ACHN (cell line): ENCODE data around the gene PRF1.
A peak's percentile ranks its signal among the peaks of the same experiment; 100 is the strongest.

Source experiments
- DNase-seq: peaks from one replicate; pipeline ENCODE4 v3.0.0-alpha.2; 2015
- in situ Hi-C: cut with HindIII; loops from 2 replicates; pipeline ENCODE4 v1.10.0; 2017; ENCODE audit warnings: low sequenced_read_pairs, low pct_ligation_motif_present, low pct_unique_long_range_greater_than_20kb

The PRF1 gene

DNA sequence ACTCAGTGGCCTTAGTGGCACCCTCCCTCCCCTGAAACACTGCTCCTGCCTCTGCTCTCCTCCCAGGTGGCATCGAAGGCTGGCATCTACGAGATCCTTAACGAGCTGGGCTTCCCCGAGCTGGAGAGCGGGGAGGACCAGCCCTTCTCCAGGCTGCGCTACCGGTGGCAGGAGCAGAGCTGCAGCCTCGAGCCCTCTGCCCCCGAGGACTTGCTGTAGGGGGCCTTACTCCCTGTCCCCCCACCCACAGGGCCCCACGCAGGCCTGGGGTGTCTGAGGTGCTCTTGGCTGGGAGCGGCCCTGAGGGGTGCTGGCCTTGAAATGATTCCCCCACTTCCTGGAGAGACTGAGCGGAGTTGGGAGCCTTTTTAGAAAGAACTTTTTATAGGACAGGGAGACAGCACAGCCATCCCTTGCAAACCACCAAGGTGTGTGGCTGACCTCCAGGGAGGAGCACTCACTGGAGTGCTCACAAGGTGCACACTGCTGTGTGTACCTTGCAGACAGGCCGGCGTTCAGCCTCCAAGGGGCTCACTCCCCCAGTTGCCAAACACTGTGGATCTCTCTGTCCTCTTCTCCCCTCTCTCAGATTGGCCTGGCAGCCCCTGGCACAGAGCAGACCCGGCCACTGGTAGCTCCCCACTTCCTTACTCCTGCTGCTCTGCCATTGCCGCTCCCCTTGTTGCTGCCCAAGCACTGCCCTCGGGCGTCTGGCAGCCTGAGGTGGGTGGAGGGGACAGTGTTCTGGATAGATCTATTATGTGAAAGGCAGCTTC, 35.8 kb downstream of the PRF1 start:
- in situ Hi-C loops, result no loop called here
- DNase-seq, result no peak

DNA sequence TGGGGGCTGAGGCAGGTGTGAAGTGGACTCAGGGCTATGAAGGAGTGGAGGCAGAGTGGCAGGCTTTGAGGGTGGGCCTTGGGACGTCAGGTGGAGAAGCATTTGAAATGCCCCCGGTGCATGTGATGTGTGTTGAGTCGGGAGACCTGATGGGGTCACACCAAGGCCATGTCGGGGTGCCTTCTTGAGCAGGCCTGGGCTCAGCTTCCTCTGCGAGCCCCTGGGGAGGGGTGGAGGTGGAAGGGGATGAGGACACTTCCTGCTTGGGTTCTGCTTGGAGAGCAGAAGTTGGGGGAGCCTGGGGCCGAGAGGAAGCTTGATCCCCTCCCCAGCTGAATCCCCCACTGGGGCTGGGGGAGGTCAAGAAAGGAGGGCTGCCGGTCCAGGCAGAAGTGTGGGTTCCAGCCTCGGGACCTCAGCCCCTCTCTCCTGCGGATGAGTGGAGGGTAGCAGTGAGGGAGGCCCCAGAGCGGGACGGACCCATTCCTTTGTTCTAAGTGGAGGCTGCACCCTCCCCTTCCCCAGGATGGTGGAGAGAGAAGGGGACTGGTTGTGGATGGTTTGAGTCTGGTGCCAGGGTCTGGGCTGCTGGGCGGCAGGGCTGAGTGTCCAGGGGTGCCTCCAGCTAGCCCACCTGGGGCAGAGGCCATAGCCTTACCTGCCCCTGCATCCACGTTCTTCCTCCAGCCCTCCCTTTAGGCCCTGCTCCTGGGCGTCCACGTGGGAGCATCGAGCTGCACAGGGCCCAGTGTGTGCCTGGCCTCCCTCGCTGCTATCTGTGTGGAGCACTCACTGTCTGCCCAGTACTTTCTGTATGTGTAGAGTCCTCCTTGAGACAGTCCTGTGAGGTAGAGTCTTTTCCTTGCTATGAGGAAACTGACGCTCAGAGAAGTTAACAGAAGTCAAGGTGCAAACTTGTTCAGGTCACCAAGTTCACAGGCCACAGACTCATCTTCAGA, 36.7 kb downstream of the PRF1 start:
- no peak for DNase-seq
- in situ Hi-C loops, result no loop called here

DNA sequence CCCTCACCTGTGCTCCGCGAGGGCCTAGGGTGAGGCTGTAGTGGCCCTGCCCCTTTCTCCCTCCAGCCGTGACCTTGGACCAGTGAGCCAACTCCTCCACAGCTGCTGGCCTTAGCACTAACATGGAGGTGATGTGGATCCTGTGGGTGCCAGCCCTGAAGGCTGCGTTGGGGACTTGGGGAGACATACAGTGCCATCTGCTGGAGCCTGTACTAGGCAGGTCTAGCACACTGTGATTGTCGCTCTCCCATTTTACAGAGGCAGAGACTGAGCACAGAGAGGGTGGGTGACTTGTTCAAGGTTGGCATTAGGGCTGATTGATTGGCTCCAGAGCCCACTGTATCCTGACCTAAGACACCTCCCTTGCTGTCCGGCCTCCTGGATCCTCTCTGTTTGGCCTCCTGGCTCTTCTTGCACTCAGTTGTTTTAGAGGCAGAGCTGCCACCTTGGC, 37.6 kb downstream of the PRF1 start:
- in situ Hi-C loops, result no loop called here
- DNase-seq, result no peak

DNA sequence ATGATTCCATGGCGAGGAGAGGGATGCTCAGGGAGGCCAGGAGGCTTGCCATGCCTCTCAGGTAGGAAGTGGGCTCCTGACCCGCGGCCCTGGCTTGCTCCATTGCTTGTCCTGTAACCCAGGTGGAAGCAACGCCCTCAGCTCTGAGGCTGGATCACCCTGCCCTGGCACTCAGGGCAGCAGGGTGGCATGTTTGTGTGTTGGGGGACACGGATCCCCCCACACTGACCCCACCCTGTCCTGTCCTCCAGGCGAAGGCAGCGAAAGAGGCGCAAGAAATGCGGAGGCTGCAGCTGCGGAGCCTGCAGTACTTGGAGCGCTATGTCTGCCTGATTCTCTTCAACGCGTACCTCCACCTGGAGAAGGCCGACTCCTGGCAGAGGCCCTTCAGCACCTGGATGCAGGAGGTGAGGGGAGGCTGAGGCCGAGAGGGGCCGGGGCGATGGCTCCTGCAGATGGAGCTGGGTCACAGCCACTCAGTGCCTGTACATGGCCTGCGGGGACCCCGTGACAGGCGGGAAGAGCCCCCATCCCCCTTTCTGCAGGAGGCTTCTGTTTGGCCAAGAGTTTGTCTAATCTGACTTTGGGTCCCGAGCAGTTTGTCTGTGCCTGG, 38.3 kb downstream of the PRF1 start:
- in situ Hi-C loops, result no loop called here
- no peak for DNase-seq

DNA sequence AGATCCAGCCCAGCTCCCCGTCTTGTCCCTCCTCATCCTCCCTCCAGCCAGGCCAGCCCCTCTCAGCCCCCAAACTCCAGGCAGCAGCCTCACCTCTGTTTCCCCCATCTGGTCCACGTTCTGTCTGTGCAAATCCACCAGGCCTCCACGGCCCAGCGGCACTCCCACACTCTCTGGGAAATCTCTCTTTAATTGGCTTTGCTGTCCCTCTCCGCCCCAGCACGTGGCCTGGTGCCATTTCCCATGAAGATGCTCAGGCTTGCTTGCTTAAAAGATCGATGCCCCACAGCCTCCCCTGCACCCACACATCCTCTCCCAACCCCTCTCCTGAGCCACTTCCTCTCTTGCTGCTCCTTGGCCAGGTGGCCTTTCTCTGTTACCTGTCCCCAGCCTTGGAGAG, 39.3 kb downstream of the PRF1 start:
- DNase-seq, result no peak
- in situ Hi-C loops, result no loop called here

DNA sequence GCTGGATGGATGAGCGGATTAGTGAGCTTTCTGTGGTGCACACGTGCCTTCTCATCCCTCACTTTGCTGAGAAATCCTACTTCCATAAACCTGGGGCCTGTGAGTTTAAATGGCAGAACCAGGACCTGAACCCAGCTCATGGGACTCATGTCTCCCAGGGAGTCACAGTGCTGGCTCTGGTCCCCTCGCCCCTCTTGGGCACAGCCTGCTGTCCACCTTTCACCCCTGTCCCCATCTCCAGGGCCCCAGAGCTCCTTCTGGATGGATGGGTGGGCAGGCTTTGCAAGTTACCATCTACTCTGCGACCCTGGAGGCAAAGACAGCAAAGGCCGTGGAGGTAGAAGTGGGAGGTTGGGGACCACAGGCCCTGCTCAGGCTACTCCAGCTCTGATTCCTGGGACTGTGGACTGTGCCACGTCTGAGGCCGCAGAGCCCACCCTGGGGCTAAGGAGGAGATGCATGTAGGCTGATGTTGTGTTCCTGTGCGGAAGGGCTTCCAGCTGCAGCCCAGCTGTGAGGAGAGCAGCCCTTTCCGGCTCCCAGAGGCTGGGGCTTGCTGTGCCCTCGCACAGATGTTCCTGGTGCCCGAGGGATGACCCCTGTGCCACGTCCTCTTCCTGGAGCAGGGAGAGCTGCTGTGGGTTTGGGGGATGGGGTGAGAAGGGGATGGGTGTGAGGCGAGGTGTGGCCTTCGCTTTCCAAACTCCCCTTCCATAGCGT, 40.3 kb downstream of the PRF1 start:
- in situ Hi-C loops, result no loop called here
- no peak for DNase-seq

DNA sequence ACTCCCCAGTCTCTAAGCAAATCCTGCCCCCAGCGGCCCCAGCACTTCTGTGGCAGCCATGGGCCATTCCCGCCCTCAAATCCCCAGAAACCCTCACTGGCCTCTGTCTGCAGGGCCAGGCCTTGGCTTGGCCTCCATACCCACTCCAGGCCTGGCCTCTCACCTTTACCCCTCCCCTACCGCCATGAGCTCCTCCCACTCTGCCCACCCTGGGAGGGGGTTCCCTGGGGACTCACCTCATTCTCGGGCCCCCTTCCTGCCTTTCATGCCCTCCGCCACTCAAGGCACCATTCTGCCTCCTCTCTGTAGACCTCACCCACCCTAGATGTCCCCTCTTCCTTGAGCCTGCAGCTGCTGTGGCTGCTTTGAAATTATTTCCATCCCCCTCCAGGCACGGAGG, 41.0 kb downstream of the PRF1 start:
- DNase-seq, result no peak
- in situ Hi-C loops, result no loop called here

DNA sequence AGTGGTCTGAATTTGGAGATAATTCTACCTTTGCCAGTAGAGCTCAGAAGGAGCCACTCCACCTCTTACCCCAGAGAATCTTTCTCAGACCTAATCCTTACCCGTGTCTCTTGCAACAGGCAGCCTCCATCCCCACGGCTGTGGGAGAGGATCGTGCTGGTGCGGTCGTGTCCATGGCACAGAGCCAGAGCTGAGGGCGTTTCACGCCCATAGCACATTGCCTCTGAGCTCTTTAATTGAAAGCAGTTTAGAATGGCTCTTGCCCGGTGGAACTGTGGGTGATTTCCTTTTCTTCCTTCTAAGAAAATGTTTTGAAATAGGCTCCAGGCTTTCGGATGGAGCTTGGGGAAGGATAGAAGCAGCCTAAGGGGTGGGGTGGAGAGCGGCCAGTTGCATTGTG, 41.5 kb downstream of the PRF1 start:
- in situ Hi-C loops, result no loop called here

DNA sequence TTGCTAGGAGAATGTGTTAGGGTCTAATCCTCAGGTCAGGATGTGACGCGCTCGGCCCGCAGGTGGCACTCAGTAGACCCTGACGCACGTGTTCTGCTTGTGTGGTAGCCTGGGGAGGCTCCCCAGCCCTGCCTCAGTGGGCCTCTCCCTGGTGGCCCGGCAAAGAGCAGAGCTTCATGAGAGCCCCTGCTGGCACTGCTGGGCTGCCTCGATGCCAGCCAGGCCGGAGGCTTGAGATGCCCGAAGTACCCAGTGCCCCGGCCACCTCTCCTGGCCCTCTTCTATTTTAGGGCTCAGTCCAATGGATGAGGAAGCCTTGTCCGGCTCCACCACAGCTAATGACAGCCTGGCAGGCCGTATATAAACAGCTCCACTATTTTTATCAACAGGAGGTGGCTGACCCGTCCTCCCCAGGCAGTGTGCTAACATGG, 42.0 kb downstream of the PRF1 start:
- in situ Hi-C loops, result no loop called here
- no peak for DNase-seq

More for the DNA sequence above, 41.5 kb downstream of the PRF1 start:
- no peak for DNase-seq

DNA sequence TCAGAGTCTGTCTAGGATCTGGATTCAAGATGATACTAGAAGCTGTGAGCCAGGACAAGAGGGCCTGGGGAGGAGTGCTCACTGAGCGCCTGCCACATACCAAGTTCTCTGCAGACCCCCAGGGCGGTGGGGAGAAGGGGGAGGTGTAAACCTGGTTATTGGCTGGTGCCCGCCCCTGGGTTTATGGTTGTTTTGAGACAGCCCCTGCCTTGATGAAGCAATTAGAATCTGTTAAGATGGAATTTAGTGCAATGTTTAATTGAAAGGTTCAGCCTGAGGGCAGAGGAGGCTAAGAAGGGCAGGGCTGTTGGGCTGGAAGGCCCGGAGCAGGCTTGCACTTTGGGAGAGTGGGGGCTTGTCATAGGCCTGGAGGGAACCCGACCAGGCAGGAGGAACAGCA, 42.7 kb downstream of the PRF1 start:
- no peak for DNase-seq
- in situ Hi-C loops, result no loop called here

DNA sequence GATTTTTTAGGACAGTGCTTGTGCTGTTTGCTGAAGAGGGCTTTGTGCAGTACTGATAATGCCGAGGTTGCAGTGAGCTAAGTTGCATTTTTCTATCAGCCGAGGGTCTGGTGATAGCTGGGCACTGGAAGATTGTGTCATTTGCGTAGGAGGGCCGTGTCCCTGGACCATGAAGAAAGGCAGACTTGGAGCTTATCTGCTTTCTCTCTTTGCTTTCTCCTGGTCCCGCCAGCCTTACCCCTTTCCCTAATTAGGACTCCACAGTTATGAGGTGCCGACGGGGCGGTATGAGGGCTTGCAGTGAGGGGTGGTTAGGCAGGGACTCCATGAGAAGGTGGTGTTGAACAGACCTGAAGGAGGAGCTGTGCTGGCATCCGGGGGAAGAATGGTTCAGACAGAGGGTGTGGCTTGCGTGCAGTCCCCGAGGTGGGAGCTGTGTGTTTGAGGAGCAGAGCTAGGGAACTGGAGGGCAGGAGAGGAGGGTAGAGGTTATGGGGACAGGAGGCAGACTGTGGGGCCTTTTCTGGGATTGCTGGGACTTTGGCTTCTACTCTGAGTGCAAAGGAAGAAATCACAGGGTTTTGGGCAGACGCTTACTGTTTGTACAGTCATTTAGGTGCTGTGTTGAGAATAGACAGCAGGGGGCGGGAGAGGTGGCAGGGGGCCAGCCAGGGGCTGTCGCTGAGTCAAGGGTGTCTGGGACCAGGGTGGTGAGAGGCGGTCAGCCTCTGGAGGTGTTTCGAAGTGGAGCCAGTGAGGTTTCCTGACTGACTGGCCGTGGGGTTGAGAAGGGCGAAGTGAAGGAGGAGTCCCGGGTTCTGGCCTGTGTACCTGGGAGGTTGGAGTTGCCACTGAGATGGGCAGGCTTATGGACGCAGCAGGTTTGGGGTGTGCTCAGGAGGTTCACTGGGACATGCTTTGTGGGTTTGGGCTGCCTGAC, 43.4 kb downstream of the PRF1 start:
- in situ Hi-C loops, result no loop called here
- peak; percentile 47 for DNase-seq

DNA sequence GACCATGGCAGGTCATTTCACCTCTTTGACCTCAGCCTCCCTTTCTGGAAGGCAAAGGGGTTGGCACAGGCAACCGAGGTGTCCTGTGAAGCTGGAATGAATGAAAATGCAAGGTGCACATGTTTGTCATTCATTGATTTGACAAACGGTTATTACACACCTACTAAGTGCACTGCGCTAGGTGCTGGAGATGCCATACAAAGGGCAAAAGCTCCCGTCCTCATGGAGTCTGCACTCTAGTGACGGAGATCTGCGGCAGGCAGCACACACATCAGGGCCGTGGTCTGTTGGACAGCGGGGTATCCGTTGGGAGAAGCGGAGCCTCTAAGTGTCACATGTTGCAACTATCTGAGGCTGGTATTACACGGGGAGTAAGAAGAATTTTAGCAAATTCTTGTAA, 44.2 kb downstream of the PRF1 start:
- DNase-seq, result no peak
- in situ Hi-C loops, result no loop called here

DNA sequence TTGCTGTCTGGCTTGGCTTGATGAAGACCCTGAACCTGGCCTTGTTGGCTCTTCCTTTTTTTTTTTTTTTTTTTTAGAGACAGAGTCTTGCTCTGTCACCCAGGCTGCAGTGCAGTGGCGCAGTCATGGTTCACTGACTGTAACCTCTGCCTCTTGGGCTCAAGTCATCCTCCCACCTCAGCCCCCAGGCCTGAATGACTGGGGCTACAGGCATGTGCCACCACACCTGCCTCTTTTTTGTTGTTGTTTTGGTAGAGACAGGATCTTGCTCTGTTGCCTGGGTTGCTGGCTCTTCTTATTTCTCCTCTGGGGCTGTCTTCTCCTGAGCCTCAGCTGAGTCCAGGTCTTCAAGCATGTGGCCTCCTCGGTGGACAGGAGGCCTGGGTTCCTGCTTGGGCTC, 44.7 kb downstream of the PRF1 start:
- in situ Hi-C loops, result no loop called here
- no peak for DNase-seq

DNA sequence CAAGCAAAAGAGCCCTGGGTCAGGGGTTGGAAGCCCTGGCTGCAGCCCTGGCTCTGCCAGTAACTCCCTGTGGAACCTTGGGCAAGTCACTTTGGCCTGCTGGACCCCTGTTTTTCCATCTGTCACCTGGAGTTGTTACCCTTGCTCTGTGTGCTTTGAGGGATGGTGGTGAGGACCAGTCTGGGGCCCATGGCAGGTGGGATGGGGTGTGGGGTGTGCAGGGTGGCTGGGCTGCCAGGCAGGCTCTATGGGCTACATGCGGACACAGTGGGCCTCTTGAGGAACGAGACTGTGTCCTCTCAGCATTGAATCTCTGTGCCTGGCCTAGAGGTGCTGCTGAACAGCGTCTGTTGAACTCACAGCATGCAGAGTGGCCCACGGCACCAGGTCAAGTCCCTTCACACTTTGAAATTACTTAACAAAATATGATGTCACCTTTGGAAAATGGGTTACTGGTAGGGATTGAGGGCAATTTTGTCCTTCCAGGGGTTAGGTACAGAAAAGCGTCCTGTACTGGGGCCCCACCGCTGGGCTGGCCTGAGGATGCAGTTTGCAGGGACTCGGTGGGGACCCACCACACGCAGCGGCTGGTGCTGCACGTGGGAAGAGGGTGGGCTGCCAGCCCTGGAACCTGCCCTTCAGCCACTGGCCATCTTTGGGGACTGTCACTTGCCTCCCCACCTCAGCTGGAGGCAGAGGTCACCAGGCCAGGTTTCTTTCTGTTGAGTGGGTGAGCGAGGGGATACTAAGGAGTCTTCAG, 45.3 kb downstream of the PRF1 start:
- in situ Hi-C loops, result no loop called here
- no peak for DNase-seq

DNA sequence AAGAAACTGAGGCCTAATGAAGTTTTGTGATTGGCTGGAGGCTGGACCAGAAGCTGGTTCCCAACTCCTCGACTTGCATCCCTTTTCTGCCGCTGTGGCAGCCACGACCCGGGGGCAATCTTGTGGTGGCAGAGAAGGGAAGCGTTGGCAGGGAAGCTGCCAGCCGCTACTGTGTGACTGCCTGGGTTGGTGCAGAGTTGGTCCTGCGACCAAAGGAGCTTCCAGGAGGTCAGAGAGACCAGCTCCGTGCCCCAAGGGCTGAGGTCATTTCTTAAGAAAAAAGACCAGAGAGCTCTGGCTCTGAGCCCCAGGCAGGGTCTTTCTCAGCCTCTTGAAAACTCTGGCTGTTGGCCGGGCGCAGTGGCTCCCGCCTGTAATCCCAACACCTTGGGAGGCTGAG, 47.2 kb downstream of the PRF1 start:
- no peak for DNase-seq
- in situ Hi-C loops, result no loop called here

DNA sequence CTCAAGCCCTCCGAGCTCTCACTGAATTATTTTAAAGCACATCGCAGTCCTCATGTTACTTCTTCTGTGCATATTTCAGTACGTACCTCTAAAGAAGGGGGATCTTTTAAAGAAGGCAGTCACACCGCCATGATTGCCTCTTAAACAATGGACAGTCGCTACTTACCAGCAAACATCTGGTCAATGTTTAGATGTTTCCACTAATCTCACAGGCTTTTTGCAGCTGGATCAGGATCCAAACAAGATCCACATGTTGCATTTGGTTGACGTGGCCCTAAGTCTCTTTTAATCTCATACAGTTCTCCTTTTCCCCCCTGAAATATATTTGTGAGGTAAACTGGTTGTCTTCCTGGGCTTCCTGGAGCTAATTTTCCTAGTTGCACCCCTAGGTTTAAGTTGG, 50.0 kb downstream of the PRF1 start:
- in situ Hi-C loops, result no loop called here
- no peak for DNase-seq

DNA sequence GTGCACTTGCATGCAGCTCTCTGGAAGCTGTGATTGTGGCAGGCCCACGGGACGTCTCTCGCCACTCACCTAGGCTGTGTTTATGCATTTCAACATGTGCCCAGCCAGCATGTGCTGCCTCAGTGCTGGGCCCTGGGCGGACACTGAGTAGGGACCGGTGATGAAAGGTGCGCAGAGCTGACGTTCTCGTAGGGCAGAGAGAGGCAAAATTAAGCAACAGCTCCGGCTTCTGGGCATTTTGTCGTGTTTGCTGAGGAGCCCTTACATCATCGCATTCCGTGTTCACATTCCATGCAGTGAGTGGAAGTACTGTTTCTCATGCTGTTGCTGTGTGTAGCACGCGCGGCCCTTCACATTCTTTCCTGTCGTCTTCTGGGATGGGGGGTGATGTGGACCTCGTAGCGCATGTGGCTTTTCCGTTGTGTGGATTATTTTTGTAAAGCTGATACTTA, 50.5 kb downstream of the PRF1 start:
- DNase-seq, result peak; percentile 44
- in situ Hi-C loops, result no loop called here
